Measurements from ENCODE around the gene USE1. TPM values are rescaled to one million over a fixed set of nuclear protein-coding genes. Genes with fewer than 3 reads are reported as not detected.

USE1 gene
- total RNA-seq, 1 donor from 2014 or later = 30.7 TPM

- ATAC-seq (ENCODE audit: poor library complexity) (no peak), DNase-seq (no peak)
- intact Hi-C loops (cut with DNase I) = loop anchor here (5.0 kb wide), 1 partner anchor 82 kb away; the partner anchor contains the start of gene ANKLE1
Measured at GRCh38 chr19:17200408-17201079, 14.6 kb upstream of the USE1 start.

- no peak for ATAC-seq (ENCODE audit: poor library complexity)
Measured at GRCh38 chr19:17202249-17202648, 12.9 kb upstream of the USE1 start.

GRCh38 chr19:17202713-17203112 is 12.4 kb upstream of the USE1 start:
- intact Hi-C loops (cut with DNase I) = loop anchor here (5.0 kb wide), 1 partner anchor 80 kb away; the partner anchor contains the start of gene ANKLE1

More at GRCh38 chr19:17202249-17202648, 12.9 kb upstream of the USE1 start:
- no peak for DNase-seq
- intact Hi-C loops (cut with DNase I) = loop anchor here (5.0 kb wide), 1 partner anchor 80 kb away; the partner anchor contains the start of gene ANKLE1

GRCh38 chr19:17205237-17206140 is 9.7 kb upstream of the USE1 start:
- intact Hi-C loops (cut with DNase I) = no loop called here
- ATAC-seq (ENCODE audit: poor library complexity) (peak; percentile 77), DNase-seq (peak; percentile 75)

More at GRCh38 chr19:17202713-17203112, 12.4 kb upstream of the USE1 start:
- DNase-seq (no peak), ATAC-seq (ENCODE audit: poor library complexity) (no peak)

GRCh38 chr19:17206736-17207581 is 8.2 kb upstream of the USE1 start:
- DNase-seq = no peak

GRCh38 chr19:17209126-17210036 is 5.8 kb upstream of the USE1 start:
- ATAC-seq (ENCODE audit: poor library complexity) (no peak), DNase-seq (no peak)
- intact Hi-C loops (cut with DNase I) = no loop called here

More at GRCh38 chr19:17206736-17207581, 8.2 kb upstream of the USE1 start:
- intact Hi-C loops (cut with DNase I) = no loop called here
- ATAC-seq (ENCODE audit: poor library complexity) = no peak

- intact Hi-C loops (cut with DNase I) = no loop called here
- ATAC-seq (ENCODE audit: poor library complexity) (no peak), DNase-seq (no peak)
Measured at GRCh38 chr19:17210296-17210695, 4.9 kb upstream of the USE1 start.

- intact Hi-C loops (cut with DNase I) = no loop called here
- ATAC-seq (ENCODE audit: poor library complexity) = no peak
- no peak for DNase-seq
Measured at GRCh38 chr19:17211547-17212446, 3.4 kb upstream of the USE1 start.

GRCh38 chr19:17213334-17213733 is 1.8 kb upstream of the USE1 start:
- no peak for DNase-seq
- intact Hi-C loops (cut with DNase I) = no loop called here
- no peak for ATAC-seq (ENCODE audit: poor library complexity)

- intact Hi-C loops (cut with DNase I) = no loop called here
- ATAC-seq (ENCODE audit: poor library complexity) = no peak
- DNase-seq = no peak
Measured at GRCh38 chr19:17214508-17215126, 540 bp upstream of the USE1 start.

GRCh38 chr19:17216058-17216670 is 1.0 kb downstream of the USE1 start:
- intact Hi-C loops (cut with DNase I) = no loop called here
- ATAC-seq (ENCODE audit: poor library complexity) = no peak
- no peak for DNase-seq

GRCh38 chr19:17219286-17219685 is 4.1 kb downstream of the USE1 start:
- no peak for DNase-seq
- intact Hi-C loops (cut with DNase I) = no loop called here
- ATAC-seq (ENCODE audit: poor library complexity) = no peak

- ATAC-seq (ENCODE audit: poor library complexity) (no peak), DNase-seq (no peak)
- intact Hi-C loops (cut with DNase I) = no loop called here
Measured at GRCh38 chr19:17220207-17220758, 5.1 kb downstream of the USE1 start.

GRCh38 chr19:17225053-17225452 is 9.9 kb downstream of the USE1 start:
- ATAC-seq (ENCODE audit: poor library complexity) (no peak), DNase-seq (no peak)
- intact Hi-C loops (cut with DNase I) = no loop called here

GRCh38 chr19:17226002-17226933 is 11.1 kb downstream of the USE1 start, which contains the start of gene OCEL1:
Gene OCEL1 (plus strand): TSS chr19:17226226. CDS start chr19:17226248, 22 bp downstream.
- DNase-seq (peak; percentile 100), ATAC-seq (ENCODE audit: poor library complexity) (peak; percentile 97)
- intact Hi-C loops (cut with DNase I) = no loop called here

All from Right ventricle myocardium superior (tissue), 1 donor.